GM12801 (cell line): ENCODE results near the gene GLDN.

Experiments
- CTCF ChIP-seq: IDR thresholded peaks from one replicate; pipeline ENCODE4 v1.5.1; 2011; ENCODE audit warnings: control low read depth; ENCODE audit not compliant: insufficient read length; ENCODE audit errors: extremely low read depth

Gene GLDN

GRCh38 chr15:51335087-51335486, 6.4 kb upstream of the GLDN start:
- TF ChIP-seq CTCF, result no peak

GRCh38 chr15:51335538-51336410, 5.7 kb upstream of the GLDN start:
- TF ChIP-seq CTCF, result no peak

GRCh38 chr15:51338496-51338895, 3.0 kb upstream of the GLDN start, which contains the start of gene CYP19A1:
Gene CYP19A1 (minus strand): TSS chr15:51338596. CDS start chr15:51242912, 95,684 bp downstream.
- TF ChIP-seq CTCF, result no peak

- no peak for TF ChIP-seq CTCF
These were observed 958 bp downstream of the GLDN start for GRCh38 chr15:51342227-51342999.

GRCh38 chr15:51343466-51343865, 2.0 kb downstream of the GLDN start:
- TF ChIP-seq CTCF, result no peak

- no peak for TF ChIP-seq CTCF
These were observed 4.7 kb downstream of the GLDN start for GRCh38 chr15:51346136-51346535.

GRCh38 chr15:51348688-51349087, 7.2 kb downstream of the GLDN start:
- TF ChIP-seq CTCF, result no peak
